Brain microvascular endothelial cell (primary cell): ENCODE measurements around the gene PTX4.

ENCODE experiments used
- DNase-seq: peaks from one replicate; pipeline ENCODE4 v3.0.0-alpha.2; 2020
- H3K27ac ChIP-seq: fragments of 250-450 bp; sonication (Bioruptor Pico); 2 replicates; pipeline ENCODE4 v1.5.1; 2020; ENCODE audit warnings: mild to moderate bottlenecking, moderate library complexity
- H3K27me3 ChIP-seq: fragments of 250-450 bp; sonication (Bioruptor Pico); replicated peaks from 2 replicates; pipeline ENCODE4 v1.5.1; 2020; ENCODE audit warnings: mild to moderate bottlenecking
- H3K36me3 ChIP-seq: fragments of 250-450 bp; sonication (Bioruptor Pico); replicated peaks from 2 replicates; pipeline ENCODE4 v1.5.1; 2020; ENCODE audit warnings: mild to moderate bottlenecking
- H3K4me3 ChIP-seq: 2 replicates; pipeline ENCODE4 v1.5.1; 2011; ENCODE audit warnings: low read depth, mild to moderate bottlenecking, control low read depth, low read length, moderate library complexity
- CTCF ChIP-seq: IDR thresholded peaks from 2 replicates; pipeline ENCODE4 v1.5.1; 2011; ENCODE audit warnings: low read depth, mild to moderate bottlenecking, moderate library complexity, low read length, control low read depth, inconsistent platforms; ENCODE audit errors: missing control alignments
- in situ Hi-C: cut with HindIII; loops from 2 replicates; pipeline ENCODE4 v1.10.0; 2017; ENCODE audit warnings: low sequenced_read_pairs, low pct_ligation_motif_present

PTX4 gene

DNA sequence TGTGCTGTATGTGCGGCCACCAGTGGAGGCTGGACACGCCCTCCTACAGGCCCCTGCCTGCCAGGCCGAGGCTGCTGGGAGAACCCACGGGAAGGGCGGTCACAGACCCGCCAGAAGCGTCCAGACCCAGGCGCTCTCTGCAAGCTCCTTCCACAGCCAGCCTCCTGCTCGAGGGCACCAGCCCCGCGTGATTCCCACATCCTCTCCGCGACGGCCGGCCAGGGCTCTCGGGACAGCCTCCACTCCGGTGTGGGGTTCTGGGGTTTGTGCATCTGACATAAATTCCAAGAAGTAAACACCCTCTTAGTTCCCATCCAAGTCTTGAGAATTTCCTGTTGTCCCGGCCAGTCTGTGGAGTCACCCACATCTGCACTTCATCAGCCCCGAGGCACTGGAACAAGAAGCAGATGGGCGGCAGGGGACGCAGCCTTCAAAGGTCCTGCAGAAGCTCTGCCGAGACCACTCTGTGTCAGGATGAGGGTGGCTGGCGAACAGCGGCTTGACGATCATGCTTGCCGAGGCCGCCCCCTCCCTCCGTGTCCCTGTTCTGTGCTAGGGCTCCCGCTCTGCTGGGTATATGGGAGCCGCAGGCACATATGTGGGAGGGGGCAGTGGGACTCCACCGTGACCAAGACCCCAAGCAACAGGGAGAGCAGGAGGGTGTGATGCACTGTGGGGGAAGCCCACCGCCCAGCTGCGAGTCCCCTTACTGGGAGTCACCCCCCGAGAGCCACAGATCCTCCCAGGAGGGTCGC lies 42.3 kb upstream of the PTX4 start:
- H3K36me3 ChIP-seq: peaks cover 3% of the 10 kb centered on the region
- TF ChIP-seq CTCF: no peak
- no peak overlapping the region for H3K4me3 ChIP-seq
- in situ Hi-C loops: no loop called here
- no peaks in the 10 kb centered on the region for H3K27me3 ChIP-seq
- DNase-seq: no peak
- H3K27ac ChIP-seq: no peak overlapping the region

DNA sequence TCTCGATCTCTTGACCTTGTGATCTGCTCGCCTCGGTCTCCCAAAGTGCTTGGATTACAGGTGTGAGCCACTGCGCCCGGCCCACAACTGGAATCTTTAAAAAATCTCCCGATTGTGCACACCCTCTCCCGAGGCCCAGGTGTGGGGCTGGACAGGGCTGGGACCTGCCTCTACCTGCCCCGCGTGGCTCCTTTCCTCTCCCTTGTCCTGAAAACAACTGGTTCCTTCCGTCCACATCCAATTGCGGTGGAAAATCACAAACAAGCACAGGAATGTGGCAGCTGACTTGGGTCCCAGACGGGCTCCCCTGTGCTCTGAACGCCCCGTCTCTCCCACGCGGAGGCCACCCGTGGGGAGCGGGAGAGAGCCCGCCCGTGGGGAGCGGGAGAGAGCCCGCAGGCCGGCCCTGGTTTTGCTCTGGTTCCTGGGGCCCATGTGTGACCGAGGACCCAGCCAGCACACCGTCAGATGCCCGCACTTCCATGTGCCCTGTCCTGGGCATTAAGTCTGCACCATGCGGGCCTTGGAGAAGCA lies 41.7 kb upstream of the PTX4 start:
- Histone ChIP-seq H3K27ac (no peak overlapping the region), H3K4me3 (no peak overlapping the region)

DNA sequence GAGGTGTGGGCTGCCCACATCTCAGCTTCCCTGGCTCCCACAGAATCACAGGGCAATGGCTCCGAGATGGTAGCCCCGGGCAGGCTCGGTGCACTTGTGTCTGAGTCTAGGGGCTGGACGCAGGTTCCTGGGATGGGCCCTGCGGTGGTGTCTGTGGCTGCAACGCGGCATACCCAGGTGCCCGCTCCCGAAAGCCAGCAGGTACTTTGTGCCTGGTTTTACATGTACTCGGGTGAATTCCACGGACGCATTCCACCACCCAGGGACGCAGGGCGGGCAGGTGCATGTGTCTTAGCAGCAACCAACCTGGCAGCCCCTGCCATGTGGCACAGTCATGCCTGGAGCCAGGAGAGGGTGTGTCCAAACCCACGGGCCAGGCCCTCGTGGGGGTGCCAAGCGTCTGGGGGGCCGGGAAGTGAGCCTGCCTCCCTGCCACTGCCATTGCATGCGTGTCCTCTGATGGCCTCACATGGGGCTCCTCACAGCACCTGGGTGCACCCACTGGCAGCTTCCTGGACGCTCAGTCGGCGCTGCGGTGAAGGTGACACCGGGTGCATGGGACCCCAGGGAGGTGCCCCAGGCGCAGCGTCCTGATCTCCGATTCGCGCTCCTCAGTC lies 40.3 kb upstream of the PTX4 start:
- no peaks in the 10 kb centered on the region for H3K27me3 ChIP-seq
- no peaks in the 10 kb centered on the region for H3K36me3 ChIP-seq
- no peak overlapping the region for H3K4me3 ChIP-seq
- TF ChIP-seq CTCF: no peak
- in situ Hi-C loops: no loop called here
- DNase-seq: no peak
- H3K27ac ChIP-seq: no peak overlapping the region

More for the DNA sequence above, 41.7 kb upstream of the PTX4 start:
- Histone ChIP-seq H3K27me3 (no peaks in the 10 kb centered on the region), H3K36me3 (no peaks in the 10 kb centered on the region)
- in situ Hi-C loops: no loop called here
- DNase-seq: no peak
- no peak for TF ChIP-seq CTCF

DNA sequence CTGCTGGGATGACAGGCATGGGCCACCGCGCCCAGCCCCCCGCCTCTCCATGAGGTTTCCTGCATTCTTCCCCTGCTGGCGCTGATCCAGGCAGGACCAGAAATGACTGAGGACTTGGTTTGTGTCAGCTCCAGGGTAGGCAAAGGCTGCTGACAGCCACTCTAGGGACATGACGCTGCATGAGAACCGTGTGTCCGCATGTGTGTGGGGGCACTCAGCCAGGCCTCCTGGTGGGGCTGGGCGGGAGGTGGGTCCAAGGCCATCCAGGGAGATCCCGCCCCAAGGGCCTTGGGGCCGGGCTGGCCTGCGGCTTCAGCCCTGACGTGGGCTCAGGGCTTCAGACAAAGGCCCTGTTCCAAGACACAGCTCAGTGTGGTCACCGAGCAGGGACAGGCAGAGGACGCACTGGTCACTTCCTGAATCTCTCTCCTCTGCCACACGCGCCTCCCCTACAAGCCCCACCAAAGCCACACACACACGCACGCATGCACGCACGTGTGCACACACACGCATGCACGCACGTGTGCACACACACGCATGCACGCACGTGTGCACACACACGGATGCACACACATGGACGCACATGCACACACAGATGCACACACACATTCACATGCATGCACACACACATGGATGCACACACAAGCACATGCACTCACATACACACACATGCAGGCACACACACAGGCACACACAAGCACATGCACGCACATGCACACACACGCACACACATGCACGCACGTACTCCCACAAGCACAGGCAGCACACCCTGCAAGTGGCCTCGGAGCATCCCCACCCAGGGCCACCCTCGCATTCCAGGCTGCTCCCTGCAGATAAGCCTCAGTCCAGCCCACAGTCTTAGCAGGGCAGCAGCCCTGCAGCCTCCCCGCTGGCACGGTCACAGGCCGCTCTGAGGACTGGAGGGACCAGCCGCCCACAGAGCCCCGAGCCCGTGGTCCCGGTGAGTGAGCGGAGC lies 39.4 kb upstream of the PTX4 start:
- H3K36me3 ChIP-seq: no peaks in the 10 kb centered on the region
- H3K27ac ChIP-seq: no peak overlapping the region
- in situ Hi-C loops: no loop called here
- no peak for TF ChIP-seq CTCF
- no peak overlapping the region for H3K4me3 ChIP-seq
- no peaks in the 10 kb centered on the region for H3K27me3 ChIP-seq
- DNase-seq: no peak

DNA sequence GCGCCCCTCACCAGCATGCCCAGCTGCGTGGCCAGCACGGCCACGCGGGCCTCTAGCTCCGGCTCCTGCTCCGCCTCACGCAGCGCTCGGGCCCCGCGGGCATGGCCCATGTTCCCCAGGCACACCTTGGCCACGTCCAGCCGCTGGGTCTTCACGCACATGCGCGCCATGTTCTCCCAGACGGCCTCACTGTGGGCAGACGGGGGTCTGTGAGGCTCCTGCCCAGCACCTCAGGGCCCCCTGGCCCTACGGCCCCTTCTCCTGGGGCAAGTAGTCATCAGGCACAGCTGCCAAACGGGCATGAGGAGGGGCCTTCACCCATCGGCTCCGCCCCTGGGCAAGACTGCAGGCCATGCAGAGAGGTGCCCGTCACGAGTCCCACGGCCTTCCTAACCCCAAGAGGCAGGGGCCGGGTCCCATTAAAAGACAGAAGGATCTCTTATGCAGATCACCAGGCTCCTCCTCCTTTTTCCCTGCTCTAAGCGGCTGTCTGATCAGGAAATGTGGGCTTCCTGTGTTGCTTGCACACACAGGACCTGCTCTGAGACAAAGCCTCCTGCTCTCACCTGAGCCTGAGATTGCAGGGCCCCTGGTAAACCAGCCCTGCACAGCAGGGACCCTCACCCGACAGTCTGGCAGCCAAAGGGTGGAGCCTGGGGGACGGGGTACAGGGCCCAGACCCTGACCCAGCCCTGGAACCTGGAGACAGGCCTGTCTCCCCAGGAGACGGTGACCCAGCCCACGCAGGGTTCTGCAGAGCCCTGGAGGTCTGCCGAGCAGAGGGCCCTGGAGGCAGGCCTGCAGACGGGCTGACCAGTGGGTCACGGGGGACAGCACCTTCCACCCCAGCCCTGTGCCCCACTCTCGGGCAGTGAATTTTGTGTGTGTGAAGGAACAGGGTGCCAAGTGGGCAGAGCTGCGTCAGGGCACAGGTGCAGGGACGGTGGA lies 38.1 kb upstream of the PTX4 start:
- no peak for TF ChIP-seq CTCF
- no peak overlapping the region for H3K4me3 ChIP-seq
- H3K36me3 ChIP-seq: no peaks in the 10 kb centered on the region
- H3K27me3 ChIP-seq: no peaks in the 10 kb centered on the region
- DNase-seq: no peak
- H3K27ac ChIP-seq: no peak overlapping the region
- in situ Hi-C loops: no loop called here
